ENCODE results near the gene YEATS4. TPM values are rescaled to one million over a fixed set of nuclear protein-coding genes. Genes with fewer than 3 reads are reported as not detected.

YEATS4 gene
- total and polyA plus RNA-seq, 2 donors (not counting 1 experiment from before 2014, with no cell fraction given): 17.7 to 18.0 TPM

GRCh38 chr12:69330475-69331473, 28.8 kb upstream of the YEATS4 start:
- H3K9me3 Mint-ChIP-seq (ENCODE audit: insufficient read depth): no peaks in the 10 kb centered on the region
- Histone ChIP-seq H3K4me3 (ENCODE audit: control extremely low read depth in 1 of 5, extremely low read depth in 1 of 5, insufficient read depth in 1 of 5, low read depth in 2 of 5, low read length in 4 of 5) (peak overlapping the region; percentile 46 to 74 (median 65)), H3K4me1 (ENCODE audit: control insufficient read depth in 2 of 2, insufficient read depth in 2 of 2, low read length in 2 of 2) (peaks cover 15 to 20% of the 10 kb centered on the region in 2 donors), H3K9me3 (ENCODE audit: control extremely low read depth in 1 of 3, control insufficient read depth in 2 of 3, insufficient read depth in 1 of 3, low read length in 2 of 3) (no peaks in the 10 kb centered on the region), H3K27ac (ENCODE audit: low read length in 2 of 2) (peak overlapping the region; percentile 83 to 86), H3K36me3 (replicated peaks in 1 of 2; ENCODE audit: control extremely low read depth in 1 of 2, control insufficient read depth in 1 of 2, extremely low read depth in 1 of 2, insufficient read depth in 2 of 2, low read length in 1 of 2) (no peaks in the 10 kb centered on the region), H2AFZ (ENCODE audit: insufficient read depth, low read depth, low read length, poor library complexity, severe bottlenecking) (peak overlapping the region; percentile 97), H3K4me2 (replicated peaks; ENCODE audit: low read depth, low read length, poor library complexity, severe bottlenecking) (peak overlapping the region; percentile 87), H3K9ac (ENCODE audit: low read length) (peak overlapping the region; percentile 77), H3K27me3 (replicated peaks in 1 of 4; ENCODE audit: control extremely low read depth in 1 of 4, control insufficient read depth in 3 of 4, insufficient read depth in 4 of 4, low read length in 3 of 4) (no peaks in the 10 kb centered on the region), H4K20me1 (ENCODE audit: control insufficient read depth, insufficient read depth, low read length, poor library complexity, severe bottlenecking) (no peaks in the 10 kb centered on the region), H3K79me2 (ENCODE audit: control insufficient read depth, insufficient read depth, low read length) (no peaks in the 10 kb centered on the region)
- peaks cover 23% of the 10 kb centered on the region for H3K4me1 Mint-ChIP-seq
- WGBS (ENCODE audit: insufficient coverage): 0% methylated on average over 8 of the region's 18 CpGs
- no peak for TF ChIP-seq EZH2 (IDR thresholded peaks at IDR 0.05; ENCODE audit: borderline replicate concordance, insufficient read depth, low read depth, low read length, poor library complexity, severe bottlenecking)
- TF ChIP-seq, protein P1, sequence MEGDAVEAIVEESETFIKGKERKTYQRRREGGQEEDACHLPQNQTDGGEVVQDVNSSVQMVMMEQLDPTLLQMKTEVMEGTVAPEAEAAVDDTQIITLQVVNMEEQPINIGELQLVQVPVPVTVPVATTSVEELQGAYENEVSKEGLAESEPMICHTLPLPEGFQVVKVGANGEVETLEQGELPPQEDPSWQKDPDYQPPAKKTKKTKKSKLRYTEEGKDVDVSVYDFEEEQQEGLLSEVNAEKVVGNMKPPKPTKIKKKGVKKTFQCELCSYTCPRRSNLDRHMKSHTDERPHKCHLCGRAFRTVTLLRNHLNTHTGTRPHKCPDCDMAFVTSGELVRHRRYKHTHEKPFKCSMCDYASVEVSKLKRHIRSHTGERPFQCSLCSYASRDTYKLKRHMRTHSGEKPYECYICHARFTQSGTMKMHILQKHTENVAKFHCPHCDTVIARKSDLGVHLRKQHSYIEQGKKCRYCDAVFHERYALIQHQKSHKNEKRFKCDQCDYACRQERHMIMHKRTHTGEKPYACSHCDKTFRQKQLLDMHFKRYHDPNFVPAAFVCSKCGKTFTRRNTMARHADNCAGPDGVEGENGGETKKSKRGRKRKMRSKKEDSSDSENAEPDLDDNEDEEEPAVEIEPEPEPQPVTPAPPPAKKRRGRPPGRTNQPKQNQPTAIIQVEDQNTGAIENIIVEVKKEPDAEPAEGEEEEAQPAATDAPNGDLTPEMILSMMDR (IDR thresholded peaks at IDR 0.05): no peak
- ATAC-seq (ENCODE audit: low read depth) (peak; percentile 77), DNase-seq (peak; percentile 62)
- CTCF ChIA-PET: interaction anchor here (0.5 to 3.3 kb wide), 5 partner anchors 8 to 240 kb away, joined by 3 to 21 read pairs (median 4); no protein-coding TSS in a partner anchor
- intact Hi-C loops (cut with micrococcal nuclease): loop anchor here (2.0 to 10.0 kb wide), 2 partner anchors 26 to 86 kb away; no protein-coding TSS in a partner anchor
- POLR2A ChIA-PET: interaction anchor here (0.6 to 1.8 kb wide), 2 partner anchors 23 to 91 kb away, joined by 3 to 4 read pairs; partner anchors contain the start of gene CPSF6
- H3K27ac Mint-ChIP-seq: peak overlapping the region; percentile 93
- H3K27me3 Mint-ChIP-seq: no peaks in the 10 kb centered on the region
- H3K4me3 Mint-ChIP-seq: peak overlapping the region; percentile 91
